HepG2 (cell line): Measurements from ENCODE around the gene FIZ1. TPM values are rescaled to one million over a fixed set of nuclear protein-coding genes. Genes with fewer than 3 reads are reported as not detected.
A peak's percentile ranks its signal among the peaks of the same experiment; 100 is the strongest.

Source experiments
- ASH2L ChIP-seq: fragments of 300-600, 200-600 bp; sonication (generic); IDR thresholded peaks from 2 replicates; pipeline ENCODE4 v1.7.0; 2017; ENCODE audit warnings: low read depth, mild to moderate bottlenecking, moderate library complexity, mixed read lengths, low read length; ENCODE audit not compliant: insufficient read length
- BHLHE40 ChIP-seq: IDR thresholded peaks from 2 replicates; pipeline ENCODE4 v1.6.1; 2011; ENCODE audit warnings: low read length, improper control_type of control experiment
- CCAR2 ChIP-seq: fragments of 200-400 bp; formaldehyde crosslinking; optimal IDR thresholded peaks from 2 replicates; pipeline ENCODE3; 2018; ENCODE audit warnings: low read depth, mild to moderate bottlenecking, low read length, moderate library complexity
- KDM5B ChIP-seq: sonication (generic); formaldehyde crosslinking; IDR thresholded peaks from 2 replicates; pipeline ENCODE4 v1.4.0; 2020; ENCODE audit warnings: missing genetic modification reagents, mild to moderate bottlenecking, borderline replicate concordance
- NR1H2 ChIP-seq: sonication (generic); formaldehyde crosslinking; IDR thresholded peaks from 2 replicates; pipeline ENCODE4 v1.8.1; 2022; ENCODE audit warnings: low read depth, missing genetic modification reagents, borderline replicate concordance
- PHF5A ChIP-seq: IDR thresholded peaks from one replicate; pipeline ENCODE4 v1.6.1; 2018; ENCODE audit warnings: low read depth, missing genetic modification reagents; ENCODE audit not compliant: unreplicated experiment
- RFXAP ChIP-seq: sonication (generic); formaldehyde crosslinking; IDR thresholded peaks from 2 replicates; pipeline ENCODE4 v1.4.0; 2020; ENCODE audit warnings: missing genetic modification reagents, borderline replicate concordance
- SOX13 ChIP-seq, 3 experiments: fragments of 450-650 bp in 1 of 3; sonication (generic) in 1 of 3; formaldehyde crosslinking in 1 of 3; IDR thresholded peaks in 2 of 3; conservative IDR thresholded peaks in 1 of 3; 2 replicates each; pipeline versions ENCODE4 v1.5.0 to v1.6.1; 2016 to 2020; ENCODE audit warnings: antibody characterized with exemption in 1 of 3, mild to moderate bottlenecking in 1 of 3, missing compliant biosample characterization in 1 of 3, missing genetic modification reagents in 1 of 3, moderate library complexity in 1 of 3
- TARDBP ChIP-seq: sonication (generic); formaldehyde crosslinking; IDR thresholded peaks from 2 replicates; pipeline ENCODE4 v1.8.0; 2022; ENCODE audit warnings: mild to moderate bottlenecking, missing genetic modification reagents
- THAP11 ChIP-seq: IDR thresholded peaks from 2 replicates; pipeline ENCODE4 v1.6.1; 2016; ENCODE audit warnings: missing biosample characterization, missing genetic modification reagents
- ZBTB1 ChIP-seq: sonication (generic); formaldehyde crosslinking; IDR thresholded peaks from 2 replicates; pipeline ENCODE4 v1.4.0; 2020; ENCODE audit warnings: missing genetic modification reagents, borderline replicate concordance
- ZNF12 ChIP-seq: sonication (generic); formaldehyde crosslinking; IDR thresholded peaks from 2 replicates; pipeline ENCODE4 v1.5.0; 2020; ENCODE audit warnings: missing genetic modification reagents
- ZNF143 ChIP-seq: sonication (generic); formaldehyde crosslinking; IDR thresholded peaks from 2 replicates; pipeline ENCODE4 v1.4.0; 2020; ENCODE audit warnings: missing genetic modification reagents
- ZNF225 ChIP-seq: sonication (generic); formaldehyde crosslinking; IDR thresholded peaks from 2 replicates; pipeline ENCODE4 v1.4.0; 2020; ENCODE audit warnings: mild to moderate bottlenecking, missing genetic modification reagents
- ZNF253 ChIP-seq: sonication (generic); formaldehyde crosslinking; IDR thresholded peaks from 2 replicates; pipeline ENCODE4 v1.8.0; 2022; ENCODE audit warnings: mild to moderate bottlenecking, missing genetic modification reagents, borderline replicate concordance
- ZNF260 ChIP-seq: sonication (generic); formaldehyde crosslinking; IDR thresholded peaks from 2 replicates; pipeline ENCODE4 v1.4.0; 2020; ENCODE audit warnings: missing genetic modification reagents, low read depth, mild to moderate bottlenecking, borderline replicate concordance
- ZNF550 ChIP-seq: sonication (generic); formaldehyde crosslinking; IDR thresholded peaks from 2 replicates; pipeline ENCODE4 v1.4.0; 2020; ENCODE audit warnings: mild to moderate bottlenecking, missing genetic modification reagents, borderline replicate concordance
- ZNF75D ChIP-seq: sonication (generic); formaldehyde crosslinking; IDR thresholded peaks from 2 replicates; pipeline ENCODE4 v1.8.1; 2023; ENCODE audit warnings: missing genetic modification reagents, mild to moderate bottlenecking, borderline replicate concordance
- polyA plus RNA-seq, 8 experiments: library from polyadenylated mRNA; depleted of rRNA in 3 of 8; stranded (reverse) in 7 of 8; unstranded in 1 of 8; fragments of >200 nt; fragmentation: Illumina TruSeq in 4 of 8; extraction: Trizol in 4 of 8; gene quantifications; 2 replicates each; pipeline versions ENCODE4 v1.2.1 to v1.2.3, GENCODE V29; 2011 to 2016; ENCODE audit warnings: low read depth in 4 of 8, missing spikeins in 1 of 8, mixed read lengths in 1 of 8; ENCODE audit not compliant: insufficient read depth in 1 of 8
- total RNA-seq, 5 experiments: library from RNA; depleted of rRNA; stranded (reverse); fragments of >200 nt; fragmentation: Illumina TruSeq; extraction: Trizol; gene quantifications; 2 replicates each; pipeline ENCODE4 v1.2.3, GENCODE V29; 2016; ENCODE audit warnings: low read depth in 1 of 5
- TF ChIP-seq, protein P1 (sequence below): sonication (generic); formaldehyde crosslinking; IDR thresholded peaks from 2 replicates; pipeline ENCODE4 v1.5.0; 2020; ENCODE audit warnings: mild to moderate bottlenecking, missing genetic modification reagents
- TF ChIP-seq, protein P2 (sequence below): IDR thresholded peaks from 2 replicates; pipeline ENCODE4 v1.6.1; 2016; ENCODE audit warnings: missing compliant biosample characterization, missing genetic modification reagents, borderline replicate concordance
- TF ChIP-seq, protein P3 (sequence below): sonication (generic); formaldehyde crosslinking; IDR thresholded peaks from 2 replicates; pipeline ENCODE4 v1.4.0; 2020; ENCODE audit warnings: mild to moderate bottlenecking, missing genetic modification reagents
- TF ChIP-seq, protein P4 (sequence below): sonication (generic); formaldehyde crosslinking; IDR thresholded peaks from 2 replicates; pipeline ENCODE4 v1.8.1; 2023; ENCODE audit warnings: mild to moderate bottlenecking, inconsistent platforms, moderate library complexity, missing genetic modification reagents, borderline replicate concordance

FIZ1 gene
- total and polyA plus RNA-seq, 2 of the 13 experiments (the other 11 are each of a cell fraction or from before 2014, with no cell fraction given), result 3.6 to 5.9 TPM

DNA sequence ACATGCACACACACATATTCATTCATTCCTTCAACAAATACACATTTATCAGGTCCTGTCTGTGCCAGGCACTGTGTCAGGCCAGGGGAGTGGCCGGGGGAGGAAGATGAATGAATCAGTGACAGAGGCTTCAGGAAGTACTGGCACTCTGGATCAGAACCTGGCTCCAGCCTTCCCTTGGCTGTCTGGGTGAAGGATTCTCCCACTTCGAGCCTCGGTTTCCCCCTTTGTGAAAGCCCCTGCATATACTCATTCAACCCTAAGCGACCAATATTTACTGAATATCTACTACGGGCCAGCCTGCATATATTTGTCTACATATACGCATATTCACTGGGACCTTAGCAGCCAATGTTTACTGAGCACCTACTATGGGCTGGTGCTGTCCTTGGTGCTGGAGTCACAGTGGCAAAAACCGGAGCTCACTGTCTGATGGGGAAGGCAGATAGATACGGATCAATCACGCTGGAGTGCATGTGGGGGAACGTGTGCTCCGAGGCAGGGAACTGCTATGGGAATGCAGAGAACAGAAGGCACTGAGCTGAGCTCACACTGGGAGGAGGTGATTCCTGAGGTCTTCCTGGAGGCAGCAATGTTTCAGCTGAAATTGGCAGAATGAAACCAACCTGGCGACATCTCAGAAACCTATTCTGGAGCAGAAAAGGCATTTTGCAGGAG lies 18.0 kb downstream of the FIZ1 start (continued):
- TF ChIP-seq, protein P1, sequence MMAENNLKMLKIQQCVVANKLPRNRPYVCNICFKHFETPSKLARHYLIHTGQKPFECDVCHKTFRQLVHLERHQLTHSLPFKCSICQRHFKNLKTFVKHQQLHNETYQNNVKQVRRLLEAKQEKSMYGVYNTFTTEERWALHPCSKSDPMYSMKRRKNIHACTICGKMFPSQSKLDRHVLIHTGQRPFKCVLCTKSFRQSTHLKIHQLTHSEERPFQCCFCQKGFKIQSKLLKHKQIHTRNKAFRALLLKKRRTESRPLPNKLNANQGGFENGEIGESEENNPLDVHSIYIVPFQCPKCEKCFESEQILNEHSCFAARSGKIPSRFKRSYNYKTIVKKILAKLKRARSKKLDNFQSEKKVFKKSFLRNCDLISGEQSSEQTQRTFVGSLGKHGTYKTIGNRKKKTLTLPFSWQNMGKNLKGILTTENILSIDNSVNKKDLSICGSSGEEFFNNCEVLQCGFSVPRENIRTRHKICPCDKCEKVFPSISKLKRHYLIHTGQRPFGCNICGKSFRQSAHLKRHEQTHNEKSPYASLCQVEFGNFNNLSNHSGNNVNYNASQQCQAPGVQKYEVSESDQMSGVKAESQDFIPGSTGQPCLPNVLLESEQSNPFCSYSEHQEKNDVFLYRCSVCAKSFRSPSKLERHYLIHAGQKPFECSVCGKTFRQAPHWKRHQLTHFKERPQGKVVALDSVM, result 0 out of 2 replicates have a peak, but pooled peaks have one; percentile 3
- TF ChIP-seq BHLHE40 (no peak), ZNF260 (no peak), ZNF143 (CRISPR knock-in tag) (no peak), SOX13 (IDR thresholded peaks at IDR 0.05) (no peak), SOX13 (CRISPR knock-in tag; conservative IDR thresholded peaks at IDR 0.05 in 1 of 2, IDR thresholded peaks at IDR 0.05 in 1 of 2) (no peak; a peak in 1 of 4 replicates), ZNF253 (CRISPR knock-in tag) (no peak), ZBTB1 (CRISPR knock-in tag) (no peak; the same call in 1 of the 2 replicates), ZNF550 (no peak), RFXAP (CRISPR knock-in tag) (no peak), ZNF225 (CRISPR knock-in tag) (no peak), KDM5B (CRISPR knock-in tag) (0 out of 2 replicates have a peak, but pooled peaks have one; percentile 60), CCAR2 (no peak), NR1H2 (CRISPR knock-in tag) (no peak), ASH2L (peak; percentile 5), ZNF12 (CRISPR knock-in tag) (0 out of 2 replicates have a peak, but pooled peaks have one; percentile 27), ZNF75D (CRISPR knock-in tag) (no peak), TARDBP (CRISPR knock-in tag) (no peak; the same call in 1 of the 2 replicates), PHF5A (CRISPR knock-in tag) (peak; percentile 11), THAP11 (CRISPR knock-in tag) (no peak)
- TF ChIP-seq, protein P2, sequence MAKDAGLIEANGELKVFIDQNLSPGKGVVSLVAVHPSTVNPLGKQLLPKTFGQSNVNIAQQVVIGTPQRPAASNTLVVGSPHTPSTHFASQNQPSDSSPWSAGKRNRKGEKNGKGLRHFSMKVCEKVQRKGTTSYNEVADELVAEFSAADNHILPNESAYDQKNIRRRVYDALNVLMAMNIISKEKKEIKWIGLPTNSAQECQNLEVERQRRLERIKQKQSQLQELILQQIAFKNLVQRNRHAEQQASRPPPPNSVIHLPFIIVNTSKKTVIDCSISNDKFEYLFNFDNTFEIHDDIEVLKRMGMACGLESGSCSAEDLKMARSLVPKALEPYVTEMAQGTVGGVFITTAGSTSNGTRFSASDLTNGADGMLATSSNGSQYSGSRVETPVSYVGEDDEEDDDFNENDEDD (CRISPR knock-in tag), result no peak
- TF ChIP-seq, protein P3, sequence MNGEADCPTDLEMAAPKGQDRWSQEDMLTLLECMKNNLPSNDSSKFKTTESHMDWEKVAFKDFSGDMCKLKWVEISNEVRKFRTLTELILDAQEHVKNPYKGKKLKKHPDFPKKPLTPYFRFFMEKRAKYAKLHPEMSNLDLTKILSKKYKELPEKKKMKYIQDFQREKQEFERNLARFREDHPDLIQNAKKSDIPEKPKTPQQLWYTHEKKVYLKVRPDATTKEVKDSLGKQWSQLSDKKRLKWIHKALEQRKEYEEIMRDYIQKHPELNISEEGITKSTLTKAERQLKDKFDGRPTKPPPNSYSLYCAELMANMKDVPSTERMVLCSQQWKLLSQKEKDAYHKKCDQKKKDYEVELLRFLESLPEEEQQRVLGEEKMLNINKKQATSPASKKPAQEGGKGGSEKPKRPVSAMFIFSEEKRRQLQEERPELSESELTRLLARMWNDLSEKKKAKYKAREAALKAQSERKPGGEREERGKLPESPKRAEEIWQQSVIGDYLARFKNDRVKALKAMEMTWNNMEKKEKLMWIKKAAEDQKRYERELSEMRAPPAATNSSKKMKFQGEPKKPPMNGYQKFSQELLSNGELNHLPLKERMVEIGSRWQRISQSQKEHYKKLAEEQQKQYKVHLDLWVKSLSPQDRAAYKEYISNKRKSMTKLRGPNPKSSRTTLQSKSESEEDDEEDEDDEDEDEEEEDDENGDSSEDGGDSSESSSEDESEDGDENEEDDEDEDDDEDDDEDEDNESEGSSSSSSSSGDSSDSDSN (CRISPR knock-in tag), result no peak
- TF ChIP-seq, protein P4, sequence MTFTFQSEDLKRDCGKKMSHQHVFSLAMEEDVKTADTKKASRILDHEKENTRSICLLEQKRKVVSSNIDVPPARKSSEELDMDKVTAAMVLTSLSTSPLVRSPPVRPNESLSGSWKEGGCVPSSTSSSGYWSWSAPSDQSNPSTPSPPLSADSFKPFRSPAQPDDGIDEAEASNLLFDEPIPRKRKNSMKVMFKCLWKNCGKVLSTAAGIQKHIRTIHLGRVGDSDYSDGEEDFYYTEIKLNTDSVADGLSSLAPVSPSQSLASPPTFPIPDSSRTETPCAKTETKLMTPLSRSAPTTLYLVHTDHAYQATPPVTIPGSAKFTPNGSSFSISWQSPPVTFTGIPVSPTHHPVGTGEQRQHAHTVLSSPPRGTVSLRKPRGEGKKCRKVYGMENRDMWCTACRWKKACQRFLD (CRISPR knock-in tag), result no peak
